Cortex of kidney (tissue), 1 donor: ENCODE data around the gene PVR.
"Not testable (repeated sequence)": the region's sequence is repeated elsewhere in the genome, so short reads cannot be mapped to it uniquely, and the experiment has no call there.

Experiments used
- DNase-seq: peaks from one replicate; lab custom pipeline; 2025; lab: John Stamatoyannopoulos, UW

The PVR gene

DNA sequence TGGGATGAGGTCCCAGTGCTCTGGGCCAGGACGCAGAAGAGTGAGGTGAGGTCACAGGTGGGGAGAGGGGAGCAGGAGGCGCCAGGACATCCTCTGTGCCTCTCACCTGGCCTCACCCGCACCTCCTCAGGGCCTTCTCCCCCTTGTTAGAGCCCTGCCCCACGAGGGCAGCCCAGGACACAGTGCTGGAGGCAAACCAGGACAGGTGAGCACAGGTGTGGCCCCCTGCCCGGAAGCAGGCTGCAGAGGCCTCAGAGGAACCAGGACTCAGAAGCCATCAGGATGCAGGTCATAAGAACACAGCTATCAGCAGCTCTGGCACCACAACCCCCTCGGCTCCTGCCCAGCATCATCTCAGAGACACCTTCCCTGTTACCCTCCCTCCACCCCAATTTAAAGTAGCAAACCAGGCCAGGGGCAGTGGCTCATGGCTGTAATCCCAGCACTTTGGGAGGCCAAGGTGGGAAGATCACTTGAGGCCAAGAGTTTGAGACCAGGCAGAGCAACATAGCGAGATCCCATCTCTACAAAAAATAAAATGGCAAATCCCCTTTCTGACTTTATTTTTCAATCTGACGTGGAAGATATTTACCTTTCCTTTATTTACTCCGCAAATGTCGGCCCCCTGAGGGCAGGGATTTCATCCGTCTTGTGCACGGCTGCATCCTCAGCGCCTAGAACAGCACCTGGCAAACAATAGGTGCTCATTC lies 54.9 kb downstream of the PVR start, which contains the start of gene CEACAM16:
CEACAM16 (plus strand) TSS at position 660 of the 710 bp plus-strand sequence. CDS start 2,306 bp downstream, outside the sequence.
- DNase-seq = no peak

DNA sequence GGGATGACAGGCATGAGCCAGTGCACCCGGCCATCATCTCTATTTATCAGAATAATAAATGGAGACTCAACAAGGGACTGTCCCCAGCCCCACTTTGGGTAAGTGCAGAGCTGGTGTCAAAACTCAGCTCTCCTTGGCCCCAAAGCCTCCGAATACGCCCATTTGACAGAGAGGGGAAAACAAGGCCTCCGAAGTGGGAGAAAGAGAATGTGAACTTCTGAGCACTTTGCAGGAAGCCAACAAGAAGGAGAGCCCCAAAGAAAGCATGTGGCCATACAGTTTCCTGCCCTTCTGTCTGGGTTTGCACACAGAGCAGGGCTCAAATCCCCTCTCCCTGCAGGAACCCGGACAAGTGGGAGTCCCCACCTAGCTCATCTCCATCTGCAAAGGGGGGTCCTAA lies 56.8 kb downstream of the PVR start:
- DNase-seq = no peak

DNA sequence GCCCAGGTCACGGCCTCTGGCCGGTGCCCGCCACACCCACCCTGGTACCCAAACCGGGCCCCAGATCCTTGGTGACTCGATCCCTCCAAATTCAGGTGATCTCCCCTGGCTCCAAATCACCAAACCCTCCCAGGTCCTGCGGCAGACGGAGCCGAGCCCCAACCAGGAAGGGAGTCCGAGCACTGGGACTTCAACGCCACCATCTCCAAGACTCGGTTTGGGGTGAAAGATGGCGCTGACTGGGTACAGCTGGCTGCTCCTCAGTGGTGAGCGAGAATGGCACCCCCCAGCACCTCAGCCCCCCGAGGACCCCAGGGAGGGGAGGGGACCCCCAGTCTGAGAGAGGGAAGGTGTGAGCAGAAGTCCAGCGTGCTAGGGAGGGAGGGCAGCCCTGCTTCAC lies 57.5 kb downstream of the PVR start:
- no peak for DNase-seq

GRCh38 chr19:44702551-44703176 lies 59.0 kb downstream of the PVR start:
- no peak for DNase-seq

GRCh38 chr19:44703336-44704078 lies 59.8 kb downstream of the PVR start:
- DNase-seq = no peak

DNA sequence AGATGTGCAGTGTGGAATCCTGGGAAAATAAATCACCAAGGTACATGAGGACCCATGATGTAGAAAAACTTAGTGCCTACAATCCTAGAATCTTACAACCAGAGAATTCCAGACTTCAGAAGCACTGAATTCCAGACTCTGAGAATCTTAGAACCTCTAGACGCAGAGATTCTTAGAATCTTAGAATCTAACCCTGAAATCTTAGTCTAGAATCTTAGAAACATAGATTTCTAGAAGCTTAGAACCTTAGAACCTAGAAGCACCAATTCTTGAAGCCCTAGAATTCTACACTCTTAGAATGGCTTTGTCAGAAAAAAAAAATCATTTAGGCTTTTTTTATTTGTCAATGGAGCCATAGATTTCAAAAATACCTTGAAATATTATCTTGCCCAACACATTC lies 61.3 kb downstream of the PVR start:
- no peak for DNase-seq

DNA sequence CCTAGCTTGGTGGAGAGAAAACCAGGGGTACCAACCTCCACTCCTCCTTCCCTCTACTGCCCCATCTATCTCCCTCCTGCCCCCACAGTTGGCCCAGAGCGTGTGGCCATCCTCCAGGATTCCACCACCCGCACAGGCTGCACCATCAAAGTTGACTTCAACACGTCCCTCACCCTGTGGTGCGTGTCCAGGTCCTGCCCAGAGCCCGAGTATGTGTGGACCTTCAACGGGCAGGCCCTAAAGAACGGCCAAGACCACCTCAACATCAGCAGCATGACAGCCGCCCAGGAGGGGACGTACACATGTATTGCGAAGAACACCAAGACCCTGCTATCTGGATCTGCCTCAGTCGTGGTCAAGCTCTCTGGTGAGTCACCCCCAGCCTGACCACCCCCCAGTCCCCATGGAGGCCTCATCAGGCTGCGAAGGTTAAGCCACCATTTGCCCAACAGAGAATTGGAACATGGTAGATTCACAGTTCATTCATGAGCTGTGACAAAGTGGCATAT lies 61.8 kb downstream of the PVR start:
- no peak for DNase-seq

- no peak for DNase-seq
Observed at GRCh38 chr19:44706506-44707236, 63.0 kb downstream of the PVR start.

- no peak for DNase-seq
Observed at GRCh38 chr19:44707794-44708193, 64.1 kb downstream of the PVR start.

DNA sequence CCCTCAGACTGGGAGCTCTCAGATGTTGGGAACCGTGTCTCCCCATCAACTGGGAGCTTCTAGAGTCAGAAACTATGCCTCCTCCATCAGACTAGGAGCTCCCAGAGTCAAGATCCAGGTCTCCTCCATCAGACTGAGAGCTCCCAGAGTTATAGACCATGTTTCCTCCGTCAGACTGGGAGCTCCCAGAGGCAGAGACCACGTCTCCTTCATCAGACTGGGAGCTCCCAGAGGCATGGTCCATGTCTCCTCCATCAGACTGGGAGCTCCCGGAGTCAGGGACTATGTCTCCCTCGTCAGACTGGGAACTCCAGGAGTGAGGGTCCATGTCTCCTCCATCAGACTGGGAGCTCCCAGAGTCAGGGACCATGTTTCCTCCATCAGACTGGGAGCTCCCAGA lies 65.2 kb downstream of the PVR start:
- DNase-seq = no peak

GRCh38 chr19:44709434-44710266 lies 65.9 kb downstream of the PVR start:
- not testable (repeated sequence) for DNase-seq

- no peak for DNase-seq
Observed at GRCh38 chr19:44710483-44710882, 66.8 kb downstream of the PVR start.

DNA sequence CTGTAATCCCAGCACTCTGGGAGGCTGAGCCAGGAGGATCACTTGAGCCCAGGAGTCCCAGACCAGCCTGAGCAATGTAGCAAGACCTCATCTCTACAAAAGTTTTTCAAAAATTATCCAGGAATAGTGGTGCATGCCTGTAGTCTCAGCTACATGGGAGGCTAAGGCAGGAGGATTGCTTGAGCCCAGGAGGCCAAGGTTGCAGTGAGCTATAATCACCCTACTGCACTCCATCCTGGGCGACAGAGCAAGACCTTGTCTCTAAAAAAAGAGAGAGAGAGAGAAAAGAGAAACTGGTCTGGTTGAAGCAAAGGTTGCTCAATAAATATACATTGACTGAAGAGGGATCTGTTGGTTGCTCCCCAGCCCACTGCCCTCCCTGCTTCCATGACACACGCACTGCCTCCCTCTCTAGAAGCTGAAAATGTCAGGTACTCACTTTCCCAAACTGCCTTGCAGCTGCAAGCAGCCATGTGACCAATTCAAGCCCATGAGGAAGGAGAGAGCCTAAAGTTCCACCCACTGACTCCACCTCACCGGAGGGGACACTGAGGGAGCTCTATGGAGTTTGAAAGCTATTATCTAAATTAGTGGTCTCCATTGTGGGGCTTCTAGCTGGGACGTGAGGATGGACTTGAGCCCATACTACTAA lies 69.3 kb downstream of the PVR start:
- DNase-seq = no peak
